Measurements from ENCODE around the gene RBMY1A1. TPM values are rescaled to one million over a fixed set of nuclear protein-coding genes. Genes with fewer than 3 reads are reported as not detected.

RBMY1A1 gene
- total RNA-seq, 1 experiment from 2014 or later = not detected

Other genes starting within 250 kb of the RBMY1A1 start
- gene RBMY1B, start 23.5 kb upstream of the RBMY1A1 start, total RNA-seq (2014; rRNA removed; shearing (Covaris generic); ENCODE audit: low replicate concordance) = not detected in 2 replicates